Spleen (tissue), 7 donors: Measurements from ENCODE around the gene OPRD1.

Source experiments
- POLR2A ChIP-seq, 3 donors: fragments of 450-650 bp; IDR thresholded peaks; one replicate each; pipeline ENCODE4 v1.5.1; 2017; ENCODE audit warnings: antibody characterized with exemption in 3 of 3, mild to moderate bottlenecking in 1 of 3
- POLR2AphosphoS5 ChIP-seq, 3 donors: sonication (generic); formaldehyde crosslinking; IDR thresholded peaks; one replicate each; pipeline ENCODE4 v1.5.1; 2017; ENCODE audit warnings: antibody characterized with exemption in 3 of 3
- TF ChIP-seq, protein P1 (sequence below), 11 experiments: fragments of 200-600 bp in 7 of 11; fragments of 450-650 bp in 4 of 11; sonication (generic) in 4 of 11; IDR thresholded peaks in 8 of 11; conservative IDR thresholded peaks in 3 of 11; 1 replicate in 7 of 11; 2 replicates in 4 of 11; pipeline versions ENCODE4 v1.4.0 to v1.8.0; 2016 to 2021; ENCODE audit warnings: antibody characterized with exemption in 11 of 11, inconsistent platforms in 4 of 11, mild to moderate bottlenecking in 1 of 11
- donor health status: DM: no; HTN: no; CAD: no; lungs with moderate emphysema.
- donor health status: DM: no; HTN: no; CAD: no.
- donor health status: DM: no; HTN: no; CAD: no.

DNA sequence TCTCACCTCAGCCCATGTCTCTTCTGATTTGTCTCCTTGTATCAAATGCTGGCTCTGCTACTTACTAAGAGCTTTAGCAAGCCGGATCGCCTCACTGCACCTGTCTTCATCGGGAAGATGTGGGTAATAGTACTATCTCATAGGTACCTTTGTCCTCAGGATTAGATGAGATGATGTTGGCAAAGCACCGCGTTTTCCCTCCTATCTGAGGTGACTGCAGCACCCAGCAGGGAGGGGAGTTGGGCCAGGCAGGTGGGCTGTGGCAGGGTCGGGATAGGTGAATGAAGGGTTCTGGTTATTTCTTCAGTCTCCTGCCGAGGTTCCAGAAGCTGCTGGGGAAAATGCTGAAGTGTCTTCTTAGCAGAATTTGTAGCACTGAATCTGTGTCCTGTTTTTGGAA lies 5.2 kb downstream of the OPRD1 start:
- TF ChIP-seq, protein P1, sequence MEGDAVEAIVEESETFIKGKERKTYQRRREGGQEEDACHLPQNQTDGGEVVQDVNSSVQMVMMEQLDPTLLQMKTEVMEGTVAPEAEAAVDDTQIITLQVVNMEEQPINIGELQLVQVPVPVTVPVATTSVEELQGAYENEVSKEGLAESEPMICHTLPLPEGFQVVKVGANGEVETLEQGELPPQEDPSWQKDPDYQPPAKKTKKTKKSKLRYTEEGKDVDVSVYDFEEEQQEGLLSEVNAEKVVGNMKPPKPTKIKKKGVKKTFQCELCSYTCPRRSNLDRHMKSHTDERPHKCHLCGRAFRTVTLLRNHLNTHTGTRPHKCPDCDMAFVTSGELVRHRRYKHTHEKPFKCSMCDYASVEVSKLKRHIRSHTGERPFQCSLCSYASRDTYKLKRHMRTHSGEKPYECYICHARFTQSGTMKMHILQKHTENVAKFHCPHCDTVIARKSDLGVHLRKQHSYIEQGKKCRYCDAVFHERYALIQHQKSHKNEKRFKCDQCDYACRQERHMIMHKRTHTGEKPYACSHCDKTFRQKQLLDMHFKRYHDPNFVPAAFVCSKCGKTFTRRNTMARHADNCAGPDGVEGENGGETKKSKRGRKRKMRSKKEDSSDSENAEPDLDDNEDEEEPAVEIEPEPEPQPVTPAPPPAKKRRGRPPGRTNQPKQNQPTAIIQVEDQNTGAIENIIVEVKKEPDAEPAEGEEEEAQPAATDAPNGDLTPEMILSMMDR (IDR thresholded peaks at IDR 0.05 in 8 of 11, conservative IDR thresholded peaks at IDR 0.05 in 3 of 11), result no peak
- TF ChIP-seq POLR2A (IDR thresholded peaks at IDR 0.05), result no peak
- TF ChIP-seq POLR2AphosphoS5 (IDR thresholded peaks at IDR 0.05), result no peak
